ENCODE results near the gene IL17C.
"Not testable (repeated sequence)": the region's sequence is repeated elsewhere in the genome, so short reads cannot be mapped to it uniquely, and the experiment has no call there.

IL17C gene

DNA sequence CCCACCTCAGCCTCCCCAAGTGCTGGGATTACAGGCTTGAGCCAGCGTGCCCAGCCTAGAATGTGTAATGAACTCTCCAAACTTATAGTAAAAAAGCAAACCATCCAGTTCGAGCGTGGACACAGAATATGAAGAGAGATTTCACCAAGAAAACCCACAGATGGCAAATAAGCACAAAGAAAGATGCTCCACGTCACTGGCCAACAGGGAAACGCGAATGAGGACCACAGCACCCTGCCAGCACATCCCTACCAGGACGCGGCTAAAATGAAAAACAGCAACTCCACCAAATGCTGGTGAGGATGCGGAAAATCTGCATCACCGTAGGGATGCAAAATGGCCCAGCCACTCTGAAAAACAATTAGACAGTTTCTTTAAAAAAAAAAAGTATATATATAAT lies 23.1 kb downstream of the IL17C start:
- DNase-seq (ENCODE audit: low spot score): no peak

- DNase-seq (ENCODE audit: low spot score): peak; percentile 10
These were observed 24.0 kb downstream of the IL17C start for GRCh38 chr16:88662222-88662842.

DNA sequence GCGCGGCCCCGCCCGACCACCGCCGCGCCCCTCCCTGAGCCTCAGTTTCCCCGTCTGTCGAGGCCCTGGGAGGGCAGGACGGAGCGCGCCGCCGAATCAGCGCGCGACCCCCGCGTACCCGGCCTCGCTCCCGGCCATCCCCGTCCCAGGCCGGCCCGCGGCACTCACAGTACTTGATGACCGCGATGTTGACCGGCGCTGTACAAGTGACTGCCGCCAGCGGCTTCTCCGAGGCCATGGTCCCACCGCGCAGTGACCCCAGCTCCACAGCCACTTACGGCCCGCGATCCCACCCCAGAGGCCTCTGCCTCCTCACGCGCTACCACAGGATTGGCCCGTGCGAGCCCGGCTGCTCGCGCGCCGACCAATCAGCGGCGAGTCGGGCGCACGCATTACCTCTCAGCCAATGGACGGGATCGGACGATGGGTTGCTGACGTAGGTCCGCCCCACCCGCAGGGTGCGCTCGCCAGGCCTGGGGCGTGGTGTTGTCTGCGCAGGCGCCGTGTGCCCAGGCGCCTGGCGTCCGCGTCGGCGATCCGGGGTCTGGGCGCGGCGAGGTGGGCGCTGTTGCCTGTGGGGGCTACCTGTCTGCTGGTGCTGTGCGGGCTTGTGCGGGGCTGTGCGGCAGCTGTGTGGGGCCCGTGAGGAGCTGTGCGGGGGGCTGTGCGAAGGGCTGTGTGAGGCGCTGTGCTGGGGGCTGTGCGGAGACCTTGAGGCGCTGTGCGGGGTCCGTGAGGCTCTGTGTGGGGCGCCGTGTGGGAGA lies 24.7 kb downstream of the IL17C start, which contains the start of gene MVD:
MVD (minus strand) TSS at position 249 of the 764 bp plus-strand sequence; CDS start at position 238, 11 bp downstream.
- DNase-seq (ENCODE audit: low spot score): peak; percentile 98

GRCh38 chr16:88665148-88665547 lies 26.8 kb downstream of the IL17C start:
- no peak for DNase-seq (ENCODE audit: low spot score)

DNA sequence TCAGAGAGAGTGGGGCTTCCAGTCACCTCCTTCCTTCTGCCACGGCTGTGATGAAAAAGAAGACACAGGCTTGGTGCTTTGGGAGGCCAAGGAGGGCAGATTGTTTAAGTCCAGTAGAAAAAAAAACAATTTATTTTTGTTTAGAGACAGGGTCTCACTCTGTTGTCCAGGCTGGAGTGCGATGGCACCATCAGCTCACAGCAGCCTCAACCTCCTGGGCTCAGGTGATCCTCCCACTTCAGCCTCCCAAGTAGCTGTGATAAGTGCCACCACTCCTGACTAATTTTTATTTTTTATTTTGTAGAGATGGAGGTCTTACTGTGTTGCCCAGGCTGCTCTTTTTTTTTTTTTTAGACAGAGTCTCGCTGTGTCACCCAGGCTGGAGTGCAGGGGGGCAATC lies 27.2 kb downstream of the IL17C start:
- no peak for DNase-seq (ENCODE audit: low spot score)

DNA sequence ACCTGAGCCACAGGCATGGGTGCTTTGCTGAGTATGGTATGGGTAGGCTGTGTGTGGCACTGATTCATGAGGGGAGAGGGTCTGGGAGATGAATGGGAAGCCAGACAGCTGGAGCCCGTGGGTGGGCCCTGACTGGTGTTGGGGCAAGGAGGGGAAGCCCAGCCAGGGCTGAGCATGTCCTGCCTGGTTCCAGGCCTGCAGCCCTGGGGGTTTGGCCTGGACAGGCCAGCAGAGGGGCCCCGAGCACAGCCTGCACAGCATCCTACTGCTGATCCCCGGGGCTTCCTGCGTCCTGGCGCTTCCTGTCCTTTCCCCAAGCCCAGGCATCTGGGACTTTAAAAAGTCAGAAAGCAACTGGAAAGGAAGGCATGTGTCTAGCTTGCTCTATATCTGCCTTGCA lies 29.1 kb downstream of the IL17C start:
- no peak for DNase-seq (ENCODE audit: low spot score)

DNA sequence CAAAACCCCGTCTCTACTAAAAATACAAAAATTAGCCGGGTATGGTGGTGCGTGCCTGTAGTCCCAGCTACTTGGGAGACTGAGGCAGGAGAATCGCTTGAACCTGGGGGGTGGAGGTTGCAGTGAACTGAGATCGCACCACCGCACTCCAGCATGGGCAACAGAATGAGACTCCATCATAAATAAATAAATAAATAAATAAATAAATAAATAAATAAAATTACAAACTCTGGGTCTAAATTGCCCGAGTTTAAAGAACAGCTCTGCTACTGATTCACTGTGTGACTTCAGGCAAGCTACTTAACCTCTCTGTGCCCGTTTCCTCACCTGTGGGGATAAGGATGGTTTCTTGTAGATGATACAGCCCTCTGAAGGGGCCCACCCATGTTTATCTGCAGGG lies 31.1 kb downstream of the IL17C start:
- DNase-seq (ENCODE audit: low spot score): not testable (repeated sequence)

- DNase-seq (ENCODE audit: low spot score): no peak
These were observed 31.6 kb downstream of the IL17C start for GRCh38 chr16:88669980-88670379.

GRCh38 chr16:88671806-88672205 lies 33.4 kb downstream of the IL17C start:
- DNase-seq (ENCODE audit: low spot score): no peak

DNA sequence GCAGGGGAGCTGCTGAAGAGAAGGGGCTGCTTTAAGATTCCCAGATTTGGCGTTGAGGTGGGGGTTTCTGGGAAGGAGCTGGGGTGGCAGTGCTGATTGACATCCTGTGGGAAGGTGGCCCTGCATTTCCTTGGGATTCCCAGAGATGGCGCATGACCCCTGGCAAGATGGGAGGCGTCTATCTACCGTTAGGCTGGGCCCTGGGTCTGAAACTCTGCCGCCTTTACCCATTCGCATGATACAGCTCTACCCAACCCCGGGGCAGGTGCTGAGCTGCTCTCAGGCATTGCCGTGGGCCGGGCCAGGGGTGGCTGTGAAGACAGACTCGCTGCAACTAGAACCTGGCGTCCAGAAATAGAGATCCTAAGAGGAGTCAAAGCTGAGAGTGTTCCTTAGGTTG lies 34.4 kb downstream of the IL17C start:
- no peak for DNase-seq (ENCODE audit: low spot score)

DNA sequence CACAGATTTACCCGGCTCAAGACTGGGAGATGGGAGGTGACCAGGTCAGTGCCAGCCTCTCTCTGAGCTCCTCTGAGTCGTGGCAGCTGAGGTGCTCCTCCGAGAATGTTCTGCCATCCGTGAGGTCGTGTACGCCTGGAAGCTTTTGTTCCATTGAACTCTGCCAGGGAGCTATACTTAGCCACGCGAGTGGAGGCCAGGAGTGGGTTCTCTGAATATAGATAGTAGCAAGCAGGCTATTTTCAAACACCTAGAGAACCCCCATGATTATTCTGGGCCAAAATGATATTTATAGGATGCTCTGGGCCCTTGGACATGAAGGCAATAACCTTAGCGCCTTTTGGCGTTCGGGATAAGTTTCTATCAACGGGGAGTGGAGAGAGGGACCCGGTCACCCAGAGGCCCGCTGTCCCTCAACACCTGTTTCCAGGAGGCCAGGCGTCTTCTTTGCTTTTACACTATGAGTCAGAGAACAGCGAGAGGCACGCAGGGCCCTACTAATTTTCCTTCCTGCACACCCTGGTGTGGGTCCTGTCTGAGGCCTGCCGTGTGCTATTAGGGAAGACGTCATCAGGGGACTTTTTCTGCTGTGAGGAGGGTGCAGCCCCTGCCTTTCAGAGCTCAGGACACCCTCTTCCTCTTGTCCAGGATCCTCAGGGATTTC lies 35.5 kb downstream of the IL17C start:
- DNase-seq (ENCODE audit: low spot score): no peak

GRCh38 chr16:88676502-88677242 lies 38.3 kb downstream of the IL17C start:
- no peak for DNase-seq (ENCODE audit: low spot score)

DNA sequence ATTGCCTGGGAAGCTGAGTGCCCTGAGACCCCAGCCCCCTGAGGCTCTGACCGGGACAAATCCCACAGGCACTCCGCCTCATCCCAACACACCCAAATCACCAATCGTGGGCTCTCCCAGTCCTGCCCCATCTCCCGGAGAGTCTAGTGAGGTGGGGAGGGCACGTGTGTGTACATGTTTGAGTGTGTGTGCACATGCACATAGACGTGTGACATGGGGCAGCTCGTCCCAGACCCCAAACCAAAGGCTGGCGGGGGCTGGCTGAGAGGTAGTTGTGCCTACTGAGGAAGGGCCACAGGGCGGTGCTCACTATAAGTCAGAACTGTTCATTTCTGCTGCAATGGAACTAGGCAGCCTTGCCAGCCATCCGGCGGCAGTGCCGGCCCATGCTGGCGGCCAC lies 39.3 kb downstream of the IL17C start:
- no peak for DNase-seq (ENCODE audit: low spot score)

- DNase-seq (ENCODE audit: low spot score): no peak
These were observed 40.0 kb downstream of the IL17C start for GRCh38 chr16:88678224-88678979.

- no peak for DNase-seq (ENCODE audit: low spot score)
These were observed 42.2 kb downstream of the IL17C start for GRCh38 chr16:88680554-88681083.

GRCh38 chr16:88681084-88681680 lies 42.8 kb downstream of the IL17C start:
- DNase-seq (ENCODE audit: low spot score): no peak

DNA sequence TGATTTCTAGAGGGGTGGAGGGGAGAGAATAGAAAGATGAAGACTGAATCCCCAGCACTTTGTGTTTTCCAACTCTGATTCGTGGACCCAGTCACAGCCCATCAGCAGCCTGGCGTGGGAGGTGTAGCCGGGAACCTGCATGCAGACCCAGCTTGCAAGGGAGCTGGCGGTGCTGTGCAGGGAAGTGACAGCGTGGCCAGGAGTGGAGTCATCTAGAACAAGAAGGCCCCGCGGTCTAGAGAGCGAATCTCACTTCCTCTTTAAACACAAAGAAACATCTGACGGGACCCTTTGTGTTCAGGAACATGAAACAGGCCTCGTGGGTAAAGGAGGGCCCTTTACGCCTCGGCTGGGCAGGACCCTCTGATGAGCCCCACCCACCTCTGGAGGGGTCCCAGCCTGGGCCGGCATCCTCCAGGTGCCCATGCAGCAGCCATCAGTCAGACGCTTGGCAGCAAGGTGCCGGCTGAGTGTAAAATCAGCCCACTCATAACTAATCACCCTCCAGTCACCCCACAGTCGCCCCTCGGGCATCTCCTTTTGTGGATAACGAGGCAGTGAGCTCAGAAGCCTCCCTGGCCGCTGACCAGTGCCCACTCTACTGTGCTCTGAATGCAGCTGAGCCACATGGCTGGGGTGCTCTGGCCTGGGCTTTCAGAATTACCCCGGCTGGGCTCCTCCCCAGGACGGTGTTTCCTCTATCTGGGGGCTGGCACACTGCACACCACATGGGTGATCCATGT lies 43.5 kb downstream of the IL17C start:
- DNase-seq (ENCODE audit: low spot score): no peak

GRCh38 chr16:88684569-88685155 lies 46.3 kb downstream of the IL17C start:
- DNase-seq (ENCODE audit: low spot score): no peak

DNA sequence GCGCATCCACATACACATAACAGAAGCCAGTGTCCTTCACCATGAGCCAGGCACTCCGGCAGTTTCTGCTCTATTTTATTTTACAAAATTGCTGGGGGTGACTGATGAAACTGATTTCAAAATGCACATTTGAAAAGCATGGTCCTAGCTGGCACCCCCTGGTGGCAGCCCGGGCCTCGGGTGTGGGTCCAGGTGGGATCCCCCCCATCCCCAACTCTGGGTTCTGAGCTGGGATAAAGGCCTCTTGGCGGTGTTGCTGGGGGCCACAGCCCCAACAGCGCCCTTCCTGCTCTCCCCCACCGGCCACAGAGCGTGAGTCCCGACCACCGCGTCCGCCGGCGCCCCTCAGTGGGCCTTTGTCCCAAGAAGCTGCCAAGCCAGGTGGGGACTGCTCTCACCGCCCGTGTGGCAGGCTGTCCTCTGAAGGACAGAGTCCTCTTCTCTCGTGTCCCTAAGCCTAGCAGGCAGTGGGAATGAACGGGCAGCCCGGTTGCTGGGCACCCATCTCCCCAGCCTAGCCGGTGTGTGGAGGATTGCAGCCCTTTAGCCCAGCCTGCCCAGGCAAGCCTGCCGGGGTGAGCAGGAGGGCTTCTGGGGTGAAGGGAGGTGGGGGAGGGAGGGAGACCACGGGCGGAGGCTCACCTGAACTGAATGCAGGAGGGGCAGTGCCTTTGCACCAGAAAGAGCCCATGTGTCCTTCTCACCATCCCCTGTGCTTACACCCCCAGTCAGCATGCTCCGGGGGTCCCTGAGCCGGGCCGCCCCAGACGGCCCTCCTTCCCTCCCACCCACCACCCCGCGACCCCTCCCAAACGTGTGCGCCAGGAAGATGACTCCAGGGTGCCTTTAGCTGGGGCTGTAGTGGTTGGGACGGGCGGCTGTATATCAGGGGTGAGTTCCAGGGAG lies 47.0 kb downstream of the IL17C start:
- DNase-seq (ENCODE audit: low spot score): no peak

Measured in hematopoietic multipotent progenitor cell treated with erythropoietin and hydrocortisone succinate and interleukin-3 and kit ligand, for 17 days (in vitro differentiated cells).